ENCODE results near the gene GRIN3A.

GRCh38 chr9:101739311-101739710 is 864 bp upstream of the GRIN3A start:
- TF ChIP-seq POLR2AphosphoS5 (IDR thresholded peaks at IDR 0.05) (no peak), CTCF (IDR thresholded peaks at IDR 0.05) (no peak), POLR2A (IDR thresholded peaks at IDR 0.05) (no peak)
